Gastrocnemius medialis (tissue), 4 donors: Measurements from ENCODE around the gene FHIP1B. TPM values are rescaled to one million over a fixed set of nuclear protein-coding genes. Genes with fewer than 3 reads are reported as not detected.
"Not testable (repeated sequence)": the region's sequence is repeated elsewhere in the genome, so short reads cannot be mapped to it uniquely, and the experiment has no call there.

ENCODE experiments used
- ATAC-seq, 2 donors: fragments of 150-250 bp; one replicate each; pipeline ENCODE4 v1.9.1; 2016
- DNase-seq, 2 donors: peaks; one replicate each; pipeline ENCODE4 v3.0.0-alpha.2; 2019
- H3K27ac ChIP-seq, 4 donors: fragments of 200-600 bp; sonication (generic); 1 replicate in 1 of 4; 2 replicates in 3 of 4; pipeline ENCODE4 v1.5.1; 2016 to 2018; ENCODE audit warnings: mild to moderate bottlenecking in 2 of 4, moderate library complexity in 1 of 4
- H3K27me3 ChIP-seq, 3 donors: fragments of 200-600 bp; sonication (generic) in 2 of 3; 1 replicate in 1 of 3; 2 replicates in 2 of 3; pipeline versions ENCODE4 v1.5.1 to v1.6.0; 2016 to 2019; ENCODE audit warnings: mild to moderate bottlenecking in 1 of 3, moderate library complexity in 1 of 3
- H3K36me3 ChIP-seq, 2 donors: fragments of 200-600 bp; sonication (generic) in 1 of 2; one replicate each; pipeline ENCODE4 v1.5.1; 2017 to 2018
- H3K4me1 ChIP-seq, 2 donors: fragments of 200-600 bp; sonication (generic) in 1 of 2; one replicate each; pipeline ENCODE4 v1.5.1; 2016 to 2017; ENCODE audit warnings: mild to moderate bottlenecking in 2 of 2
- H3K4me3 ChIP-seq, 4 donors: fragments of 200-600 bp; sonication (generic) in 3 of 4; 1 replicate in 1 of 4; 2 replicates in 3 of 4; pipeline ENCODE4 v1.5.1; 2016 to 2019; ENCODE audit warnings: mild to moderate bottlenecking in 2 of 4
- H3K9me3 ChIP-seq, 3 donors: fragments of 200-600 bp; sonication (generic) in 2 of 3; 1 replicate in 1 of 3; 2 replicates in 2 of 3; pipeline ENCODE4 v1.5.1; 2016 to 2019
- CTCF ChIP-seq, 5 experiments: fragments of 450-650 bp in 3 of 5; fragments of 200-600 bp in 2 of 5; sonication (generic) in 2 of 5; IDR thresholded peaks in 4 of 5; conservative IDR thresholded peaks in 1 of 5; 1 replicate in 4 of 5; 2 replicates in 1 of 5; pipeline ENCODE4 v1.5.1; 2016 to 2019; ENCODE audit warnings: antibody characterized with exemption in 5 of 5, mild to moderate bottlenecking in 3 of 5, moderate library complexity in 3 of 5
- POLR2A ChIP-seq, 2 donors: fragments of 450-650 bp; IDR thresholded peaks; one replicate each; pipeline ENCODE4 v1.6.1; 2017; ENCODE audit warnings: antibody characterized with exemption in 2 of 2, mild to moderate bottlenecking in 2 of 2, moderate library complexity in 2 of 2
- in situ Hi-C, 4 donors: fragments of 200-750 bp; cut with MboI; loops; one replicate each; pipeline versions ENCODE4 v1.15.0 to v1.8.0; 2017; ENCODE audit warnings: low sequenced_read_pairs in 4 of 4
- intact Hi-C: fragments of 100-400 bp; cut with DNase I; formaldehyde crosslinking; loops from one replicate; pipeline ENCODE4 v1.15.1; 2023; ENCODE audit warnings: low total_unique reads
- total RNA-seq, 4 donors: library from RNA; depleted of rRNA; stranded (reverse); fragments of >200 nt; gene quantifications; one replicate each; pipeline versions ENCODE4 v1.1.0 to v1.2.3, GENCODE V29; 2016

Gene FHIP1B
- 10 to 100 TPM; 23.9 to 41.7 (median 33.9) TPM for total RNA-seq

GRCh38 chr11:6234387-6235107 is at the start of gene FHIP1B:
TSS of gene FHIP1B (minus strand) at chr11:6234636. CDS start at chr11:6224516, 10,120 bp downstream.
- Histone ChIP-seq H3K27me3 (no peaks in the 10 kb centered on the region), H3K36me3 (no peaks in the 10 kb centered on the region), H3K27ac (peak within 1 kb of the TSS; percentile 81 to 88 (median 86)), H3K4me3 (peak within 1 kb of the TSS; percentile 73 to 79 (median 76)), H3K9me3 (no peaks in the 10 kb centered on the region), H3K4me1 (peaks cover 14 to 24% of the 10 kb centered on the region in 2 donors)
- ATAC-seq = peak; percentile 96 to 98
- DNase-seq = peak; percentile 100
- in situ Hi-C loops (loop anchor here (10.0 to 25.0 kb wide), 3 partner anchors 128 to 380 kb away; partner anchors contain the start of genes ARFIP2 (in 3 of the 4), DNHD1 (in 3 of the 4), TIMM10B (in 3 of the 4) and TAF10 (in 1 of the 4)), intact Hi-C loops (loop anchor here (1.0 to 10.0 kb wide), 4 partner anchors 85 to 370 kb away; partner anchors contain the start of genes ARFIP2, ILK, RRP8 and TIMM10B)
- TF ChIP-seq CTCF (IDR thresholded peaks at IDR 0.05 in 4 of 5, conservative IDR thresholded peaks at IDR 0.05 in 1 of 5) (no peak), POLR2A (IDR thresholded peaks at IDR 0.05) (peak; percentile 47 to 60)

- no peak for DNase-seq
- TF ChIP-seq POLR2A (IDR thresholded peaks at IDR 0.05) = no peak
- TF ChIP-seq CTCF (IDR thresholded peaks at IDR 0.05 in 4 of 5, conservative IDR thresholded peaks at IDR 0.05 in 1 of 5) = no peak
- no peaks in the 10 kb centered on the region for H3K36me3 ChIP-seq
- H3K27ac ChIP-seq = no peak overlapping the region
- in situ Hi-C loops = no loop called here
- no peaks in the 10 kb centered on the region for H3K9me3 ChIP-seq
- intact Hi-C loops = no loop called here
- no peaks in the 10 kb centered on the region for H3K27me3 ChIP-seq
- H3K4me3 ChIP-seq = no peak overlapping the region
- ATAC-seq = no peak
- no peaks in the 10 kb centered on the region for H3K4me1 ChIP-seq
These were observed 49.1 kb upstream of the FHIP1B start for GRCh38 chr11:6283453-6284023.

- H3K9me3 ChIP-seq, H3K27ac ChIP-seq, ATAC-seq, intact Hi-C loops, DNase-seq, H3K27me3 ChIP-seq, in situ Hi-C loops, H3K4me3 ChIP-seq, H3K4me1 ChIP-seq, H3K36me3 ChIP-seq: not testable (repeated sequence)
These were observed 46.4 kb upstream of the FHIP1B start for GRCh38 chr11:6280809-6281208.

DNA sequence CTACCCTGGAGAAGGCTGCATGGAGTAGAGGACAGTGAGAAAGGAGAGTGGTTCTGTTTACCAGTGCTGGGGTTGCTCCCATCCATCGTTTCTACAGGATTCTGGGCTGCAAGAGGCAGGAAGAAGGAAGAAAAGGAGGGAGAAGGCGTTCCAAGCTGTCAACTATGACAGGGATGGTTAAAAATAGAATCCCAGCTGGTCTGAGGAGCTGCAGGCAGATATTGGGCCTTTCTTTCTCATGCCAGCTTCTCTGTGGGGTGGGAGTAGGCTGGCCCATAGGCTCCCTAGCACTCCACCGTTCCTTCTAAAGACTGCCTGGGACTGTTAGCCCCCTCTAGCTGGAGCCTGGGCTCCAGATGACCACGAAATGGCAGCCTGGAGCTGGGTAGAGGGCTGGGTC is 38.8 kb upstream of the FHIP1B start:
- no peaks in the 10 kb centered on the region for H3K27me3 ChIP-seq
- ATAC-seq (peak; percentile 77 to 81), DNase-seq (no peak)
- H3K4me1 ChIP-seq = peaks cover 18 to 20% of the 10 kb centered on the region in 2 donors
- intact Hi-C loops = no loop called here
- in situ Hi-C loops = no loop called here
- TF ChIP-seq POLR2A (IDR thresholded peaks at IDR 0.05) (no peak), CTCF (IDR thresholded peaks at IDR 0.05 in 4 of 5, conservative IDR thresholded peaks at IDR 0.05 in 1 of 5) (no peak)
- H3K27ac ChIP-seq = no peak overlapping the region
- no peaks in the 10 kb centered on the region for H3K36me3 ChIP-seq
- H3K9me3 ChIP-seq = peaks cover 0 to 4% (median 0%) of the 10 kb centered on the region in 3 donors
- H3K4me3 ChIP-seq = no peak overlapping the region

DNA sequence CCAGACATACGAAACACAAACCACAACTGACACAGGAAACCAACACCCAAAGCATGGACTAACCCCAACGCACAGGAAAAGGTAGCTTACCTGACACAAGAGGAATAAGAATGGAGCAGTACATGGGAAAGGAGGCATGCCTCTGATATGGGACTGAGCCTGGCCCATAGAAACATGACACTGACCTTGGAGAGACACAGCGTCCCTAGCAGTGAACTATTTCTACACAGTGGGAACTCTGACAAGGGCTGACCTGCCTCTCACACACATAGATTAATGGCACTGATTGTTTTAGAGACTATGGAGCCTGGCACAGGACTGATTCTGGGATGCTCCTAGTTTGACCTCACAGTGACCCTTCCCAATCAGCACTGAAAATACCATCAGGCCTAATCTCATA is 37.2 kb upstream of the FHIP1B start:
- H3K9me3 ChIP-seq = peaks cover 0 to 1% (median 0%) of the 10 kb centered on the region in 3 donors
- H3K27me3 ChIP-seq = no peaks in the 10 kb centered on the region
- intact Hi-C loops (no loop called here), in situ Hi-C loops (no loop called here)
- H3K4me3 ChIP-seq = no peak overlapping the region
- peak overlapping the region in 1 of 4 donors; percentile 30 for H3K27ac ChIP-seq
- no peaks in the 10 kb centered on the region for H3K36me3 ChIP-seq
- DNase-seq (peak in 1 of 2 donors; percentile 24), ATAC-seq (peak; percentile 93)
- H3K4me1 ChIP-seq = peaks cover 18 to 20% of the 10 kb centered on the region in 2 donors
- TF ChIP-seq CTCF (IDR thresholded peaks at IDR 0.05 in 4 of 5, conservative IDR thresholded peaks at IDR 0.05 in 1 of 5) (no peak), POLR2A (IDR thresholded peaks at IDR 0.05) (no peak)
